Measurements from ENCODE around the gene PGBD4. TPM values are rescaled to one million over a fixed set of nuclear protein-coding genes. Genes with fewer than 3 reads are reported as not detected.

The PGBD4 gene
- total RNA-seq, 2 donors from 2014 or later: 1.2 to 1.4 TPM

Other genes starting within 250 kb of the PGBD4 start
- gene CHRM5, start 133.6 kb upstream of the PGBD4 start, total RNA-seq: under 1 TPM in 1 of 2 donors, not detected in 1; 0.09 TPM
- gene AVEN, start 62.9 kb upstream of the PGBD4 start, total RNA-seq: 10 to 100 TPM; 20.5 to 30.9 TPM
- gene EMC7, start 221 bp upstream of the PGBD4 start, total RNA-seq: 10 to 100 TPM; 57.1 to 62.6 TPM
- 10 to 100 TPM; 40.1 to 54.8 TPM for gene KATNBL1, start 108.0 kb downstream of the PGBD4 start, total RNA-seq
- 10 to 100 TPM; 70.6 to 72.8 TPM for gene EMC4, start 122.9 kb downstream of the PGBD4 start, total RNA-seq
- 10 to 100 TPM; 17.9 to 24.1 TPM for gene SLC12A6, start 235.7 kb downstream of the PGBD4 start, total RNA-seq
- 100 to 1,000 TPM in 1 of 2 donors, 10 to 100 TPM in 1; 91.5 to 113 TPM for gene NOP10, start 241.1 kb downstream of the PGBD4 start, total RNA-seq
- gene NUTM1, start 241.2 kb downstream of the PGBD4 start, total RNA-seq: not detected

Data from posterior vena cava (tissue), 2 donors.